ENCODE data around the gene ADORA3.

DNA sequence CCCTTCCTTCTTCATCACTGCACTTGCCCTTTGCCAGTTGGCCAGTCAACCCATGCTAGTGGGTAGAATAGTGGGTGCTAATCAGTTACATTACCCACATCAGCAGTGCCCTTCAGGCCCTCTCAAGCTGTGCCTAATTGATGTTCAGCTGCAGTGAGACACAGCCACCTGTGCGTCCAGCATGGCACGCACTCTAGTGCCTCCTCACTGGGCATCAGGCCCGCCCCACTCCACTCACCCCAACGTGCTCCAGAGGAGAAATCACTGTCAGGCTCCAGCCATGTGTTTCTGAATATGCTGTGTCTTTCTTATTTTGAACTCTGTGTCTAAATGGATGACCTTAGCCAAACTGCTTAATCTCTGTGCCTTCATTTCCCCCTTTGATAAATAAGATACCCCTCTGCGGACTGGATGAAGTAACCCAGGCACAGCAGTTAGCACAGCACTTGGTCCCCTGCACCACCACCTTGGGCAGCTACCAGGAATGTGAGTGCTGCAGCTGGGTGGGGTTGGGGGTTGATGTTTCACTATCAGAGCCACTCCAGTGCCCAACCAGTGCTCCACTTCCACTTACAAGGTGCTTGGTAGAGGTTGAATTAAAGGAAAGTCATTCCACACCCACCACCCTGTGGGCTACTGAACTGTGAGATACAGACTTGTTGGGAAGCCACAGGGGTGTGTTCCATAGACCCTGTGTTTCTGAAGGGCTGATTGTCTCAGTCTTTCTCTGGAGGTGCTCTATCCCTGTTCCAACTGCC lies 8.9 kb upstream of the ADORA3 start:
- TF ChIP-seq, protein P1, sequence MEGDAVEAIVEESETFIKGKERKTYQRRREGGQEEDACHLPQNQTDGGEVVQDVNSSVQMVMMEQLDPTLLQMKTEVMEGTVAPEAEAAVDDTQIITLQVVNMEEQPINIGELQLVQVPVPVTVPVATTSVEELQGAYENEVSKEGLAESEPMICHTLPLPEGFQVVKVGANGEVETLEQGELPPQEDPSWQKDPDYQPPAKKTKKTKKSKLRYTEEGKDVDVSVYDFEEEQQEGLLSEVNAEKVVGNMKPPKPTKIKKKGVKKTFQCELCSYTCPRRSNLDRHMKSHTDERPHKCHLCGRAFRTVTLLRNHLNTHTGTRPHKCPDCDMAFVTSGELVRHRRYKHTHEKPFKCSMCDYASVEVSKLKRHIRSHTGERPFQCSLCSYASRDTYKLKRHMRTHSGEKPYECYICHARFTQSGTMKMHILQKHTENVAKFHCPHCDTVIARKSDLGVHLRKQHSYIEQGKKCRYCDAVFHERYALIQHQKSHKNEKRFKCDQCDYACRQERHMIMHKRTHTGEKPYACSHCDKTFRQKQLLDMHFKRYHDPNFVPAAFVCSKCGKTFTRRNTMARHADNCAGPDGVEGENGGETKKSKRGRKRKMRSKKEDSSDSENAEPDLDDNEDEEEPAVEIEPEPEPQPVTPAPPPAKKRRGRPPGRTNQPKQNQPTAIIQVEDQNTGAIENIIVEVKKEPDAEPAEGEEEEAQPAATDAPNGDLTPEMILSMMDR (conservative IDR thresholded peaks at IDR 0.05 in 1 of 2, IDR thresholded peaks at IDR 0.05 in 1 of 2; ENCODE audit: low read depth in 1 of 2, low read length in 2 of 2): no peak
- no peak for TF ChIP-seq EZH2 (IDR thresholded peaks at IDR 0.05; ENCODE audit: low read length, missing control alignments)
